Astrocyte (in vitro differentiated cells and primary cell): ENCODE measurements around the gene CAV1. TPM values are rescaled to one million over a fixed set of nuclear protein-coding genes. Genes with fewer than 3 reads are reported as not detected.
A peak's percentile ranks its signal among the peaks of the same experiment; 100 is the strongest.

Source experiments
- DNase-seq: peaks from one replicate; pipeline ENCODE4 v3.0.0-alpha.2; 2010; ENCODE audit warnings: low read depth
- FAIRE-seq: peaks from 2 replicates; lab custom pipeline; 2011; peaks lifted over from hg19 to GRCh38; lab: Jason Lieb, UNC
- H2AFZ ChIP-seq: 2 replicates; pipeline ENCODE4 v1.6.0; 2012; ENCODE audit warnings: low read depth, low read length, inconsistent platforms
- H3K27ac ChIP-seq: 2 replicates; pipeline ENCODE4 v1.5.1; 2011; ENCODE audit warnings: low read depth, low read length, inconsistent platforms
- H3K27me3 ChIP-seq: 2 replicates; pipeline ENCODE4 v1.6.0; 2011; ENCODE audit warnings: low read length, inconsistent platforms; ENCODE audit not compliant: insufficient read depth
- H3K36me3 ChIP-seq: 2 replicates; pipeline ENCODE4 v1.5.1; 2011; ENCODE audit warnings: low read length, inconsistent platforms; ENCODE audit not compliant: insufficient read depth
- H3K4me1 ChIP-seq: 2 replicates; pipeline ENCODE4 v1.5.1; 2011; ENCODE audit warnings: low read length, inconsistent platforms; ENCODE audit not compliant: insufficient read depth
- H3K4me2 ChIP-seq: 2 replicates; pipeline ENCODE4 v1.6.0; 2012; ENCODE audit warnings: low read length, inconsistent platforms
- H3K4me3 ChIP-seq: 2 replicates; pipeline ENCODE4 v1.5.1; 2011; ENCODE audit warnings: low read depth, mild to moderate bottlenecking, low read length, inconsistent platforms; ENCODE audit not compliant: insufficient read depth
- H3K79me2 ChIP-seq: 2 replicates; pipeline ENCODE4 v1.6.0; 2012; ENCODE audit warnings: mild to moderate bottlenecking, low read length, inconsistent platforms; ENCODE audit not compliant: insufficient read depth
- H3K9ac ChIP-seq: 2 replicates; pipeline ENCODE4 v1.6.0; 2012; ENCODE audit warnings: mild to moderate bottlenecking, low read length, inconsistent platforms
- H3K9me3 ChIP-seq: 2 replicates; pipeline ENCODE4 v1.5.1; 2012; ENCODE audit warnings: low read depth, mild to moderate bottlenecking, low read length, inconsistent platforms; ENCODE audit not compliant: insufficient read depth
- H4K20me1 ChIP-seq: 2 replicates; pipeline ENCODE4 v1.6.0; 2012; ENCODE audit warnings: low read length, inconsistent platforms; ENCODE audit not compliant: insufficient read depth
- H3K27ac Mint-ChIP-seq: one replicate; pipeline ENCODE4 v1.8.0; 2021; ENCODE audit warnings: mild to moderate bottlenecking, mixed read lengths; ENCODE audit not compliant: unreplicated experiment
- H3K27me3 Mint-ChIP-seq: one replicate; pipeline ENCODE4 v1.8.0; 2021; ENCODE audit warnings: low read depth, mixed read lengths; ENCODE audit not compliant: unreplicated experiment
- H3K36me3 Mint-ChIP-seq: one replicate; pipeline ENCODE4 v1.8.0; 2021; ENCODE audit warnings: low read depth, mixed read lengths; ENCODE audit not compliant: unreplicated experiment
- H3K4me1 Mint-ChIP-seq: one replicate; pipeline ENCODE4 v1.8.0; 2021; ENCODE audit warnings: low read depth, mixed read lengths; ENCODE audit not compliant: unreplicated experiment
- H3K4me3 Mint-ChIP-seq: one replicate; pipeline ENCODE4 v1.8.0; 2021; ENCODE audit warnings: mild to moderate bottlenecking, moderate library complexity, mixed read lengths; ENCODE audit not compliant: unreplicated experiment
- H3K9me3 Mint-ChIP-seq: one replicate; pipeline ENCODE4 v1.8.0; 2021; ENCODE audit warnings: mild to moderate bottlenecking, mixed read lengths; ENCODE audit not compliant: unreplicated experiment
- CTCF ChIP-seq: IDR thresholded peaks from 2 replicates; pipeline ENCODE4 v1.5.1; 2011; ENCODE audit warnings: low read depth, mild to moderate bottlenecking, inconsistent platforms, low read length, moderate library complexity; ENCODE audit not compliant: insufficient read depth
- EZH2 ChIP-seq: IDR thresholded peaks from 2 replicates; pipeline ENCODE4 v1.6.1; 2012; ENCODE audit warnings: mild to moderate bottlenecking, low read length, inconsistent platforms; ENCODE audit not compliant: insufficient read depth
- total RNA-seq: library from RNA; stranded (reverse); gene quantifications from 2 replicates; pipeline ENCODE4 v1.2.1, GENCODE V29; 2021

CAV1 gene
- total RNA-seq, 1 donor from 2014 or later, result 472 TPM

DNA sequence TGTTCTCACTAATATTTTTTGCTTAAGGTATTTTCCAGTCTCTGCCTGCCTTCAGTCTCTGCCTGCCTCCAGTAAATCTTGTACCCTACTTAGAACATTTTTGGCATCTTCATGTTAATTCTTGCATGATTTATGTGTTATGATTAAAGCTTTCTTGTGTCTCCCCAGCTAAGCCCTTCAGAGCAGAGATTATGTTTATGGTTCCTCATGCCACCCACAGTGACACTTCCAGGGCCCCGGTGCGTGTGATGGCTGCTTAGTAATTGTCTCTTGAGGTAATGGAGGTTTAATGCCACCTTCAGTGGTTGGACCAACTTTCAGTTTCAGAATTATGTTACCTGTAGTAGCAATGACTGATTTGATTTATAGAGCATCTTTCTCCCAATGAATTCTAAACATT lies 76.6 kb downstream of the CAV1 start:
- H3K9me3 ChIP-seq, result no peaks in the 10 kb centered on the region
- DNase-seq (no peak), FAIRE-seq (no peak)
- H4K20me1 ChIP-seq, result no peaks in the 10 kb centered on the region
- no peaks in the 10 kb centered on the region for H3K36me3 Mint-ChIP-seq
- H3K9me3 Mint-ChIP-seq, result no peaks in the 10 kb centered on the region
- TF ChIP-seq EZH2, result no peak
- TF ChIP-seq CTCF, result no peak
- no peak overlapping the region for H3K27ac Mint-ChIP-seq
- H3K27ac ChIP-seq, result no peak overlapping the region
- no peak overlapping the region for H2AFZ ChIP-seq
- no peak overlapping the region for H3K4me3 ChIP-seq
- H3K4me1 ChIP-seq, result no peaks in the 10 kb centered on the region
- H3K36me3 ChIP-seq, result no peaks in the 10 kb centered on the region
- no peaks in the 10 kb centered on the region for H3K79me2 ChIP-seq
- H3K9ac ChIP-seq, result no peak overlapping the region
- H3K4me3 Mint-ChIP-seq, result no peak overlapping the region
- H3K4me1 Mint-ChIP-seq, result no peaks in the 10 kb centered on the region
- peaks cover 9% of the 10 kb centered on the region for H3K27me3 Mint-ChIP-seq
- H3K4me2 ChIP-seq, result no peak overlapping the region
- H3K27me3 ChIP-seq, result no peaks in the 10 kb centered on the region

- Mint-ChIP-seq H3K4me3 (no peak overlapping the region), H3K27ac (no peak overlapping the region), H3K4me1 (peaks cover 4% of the 10 kb centered on the region), H3K9me3 (peaks cover 2% of the 10 kb centered on the region), H3K27me3 (no peaks in the 10 kb centered on the region), H3K36me3 (no peaks in the 10 kb centered on the region)
- no peak overlapping the region for H3K9ac ChIP-seq
- DNase-seq, result no peak
- no peaks in the 10 kb centered on the region for H3K4me1 ChIP-seq
- H3K4me2 ChIP-seq, result no peak overlapping the region
- no peaks in the 10 kb centered on the region for H3K36me3 ChIP-seq
- no peak for FAIRE-seq
- H3K4me3 ChIP-seq, result no peak overlapping the region
- H3K27me3 ChIP-seq, result no peaks in the 10 kb centered on the region
- H3K27ac ChIP-seq, result no peak overlapping the region
- no peaks in the 10 kb centered on the region for H4K20me1 ChIP-seq
- no peak for TF ChIP-seq CTCF
- TF ChIP-seq EZH2, result no peak
- no peak overlapping the region for H2AFZ ChIP-seq
- H3K79me2 ChIP-seq, result no peaks in the 10 kb centered on the region
- no peaks in the 10 kb centered on the region for H3K9me3 ChIP-seq
Measured at GRCh38 chr7:116607299-116607698, 82.5 kb downstream of the CAV1 start.

DNA sequence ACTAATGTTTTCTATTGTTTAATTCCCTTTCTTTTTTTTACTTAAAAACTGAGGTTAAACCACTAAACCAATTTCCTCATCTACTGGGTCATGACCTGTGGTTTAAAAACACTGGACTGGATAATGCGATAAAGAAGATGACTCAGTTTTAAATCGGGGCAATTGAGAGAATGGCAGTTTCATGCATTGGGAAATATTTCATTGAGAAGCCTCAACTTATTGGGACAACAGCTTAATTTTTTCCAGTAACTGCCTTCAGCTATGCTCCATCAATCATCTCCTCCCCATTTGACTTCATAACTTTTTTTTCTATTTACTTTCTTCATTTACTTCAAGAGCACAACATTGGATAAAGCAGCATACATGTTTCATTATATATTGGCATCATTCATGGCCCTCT lies 85.4 kb downstream of the CAV1 start:
- Histone ChIP-seq H3K27ac (no peak overlapping the region), H3K9me3 (no peaks in the 10 kb centered on the region), H3K9ac (no peak overlapping the region), H3K4me2 (no peak overlapping the region), H4K20me1 (no peaks in the 10 kb centered on the region), H3K4me3 (no peak overlapping the region), H3K79me2 (no peaks in the 10 kb centered on the region), H2AFZ (no peak overlapping the region), H3K4me1 (no peaks in the 10 kb centered on the region), H3K36me3 (no peaks in the 10 kb centered on the region), H3K27me3 (no peaks in the 10 kb centered on the region)
- Mint-ChIP-seq H3K9me3 (peaks cover 2% of the 10 kb centered on the region), H3K4me1 (peaks cover 4% of the 10 kb centered on the region), H3K36me3 (no peaks in the 10 kb centered on the region), H3K27me3 (no peaks in the 10 kb centered on the region), H3K27ac (no peak overlapping the region), H3K4me3 (no peak overlapping the region)
- no peak for TF ChIP-seq EZH2
- FAIRE-seq (no peak), DNase-seq (peak; percentile 90)
